Endothelial cell of umbilical vein (primary cell): ENCODE data around the gene AGGF1. TPM values are rescaled to one million over a fixed set of nuclear protein-coding genes. Genes with fewer than 3 reads are reported as not detected.

ENCODE experiments used
- BruUV-seq: library from RNA; stranded (reverse); fragments of 400-500 nt; replicated peaks from 2 replicates; lab custom pipeline; 2021; lab: Mats Ljungman, UMichigan
- CTCF ChIA-PET: fragments of 300-600, 350-600 bp; sonication (Branson Sonifier 250); formaldehyde crosslinking; loops from one replicate; lab custom pipeline; 2021; ENCODE audit warnings: antibody characterized with exemption, inconsistent platforms; lab: Charles Lee
- POLR2A ChIA-PET: fragments of 300-600, 350-600 bp; sonication (Branson Sonifier 250); formaldehyde crosslinking; loops from one replicate; lab custom pipeline; 2021; ENCODE audit warnings: antibody characterized with exemption, inconsistent platforms; lab: Charles Lee
- DNase-seq: peaks from one replicate; pipeline ENCODE4 v3.0.0-alpha.2; 2011; ENCODE audit warnings: low read depth, low spot score
- FAIRE-seq: peaks from 2 replicates; lab custom pipeline; 2011; peaks lifted over from hg19 to GRCh38; lab: Jason Lieb, UNC
- H2AFZ ChIP-seq: 2 replicates; pipeline ENCODE4 v1.6.0; 2012; ENCODE audit warnings: low read depth, low read length, control low read depth, inconsistent platforms
- H3K27ac ChIP-seq: 2 replicates; pipeline ENCODE4 v1.5.1; 2011; ENCODE audit warnings: low read depth, mild to moderate bottlenecking, control low read depth, low read length, moderate library complexity; ENCODE audit not compliant: insufficient read depth
- H3K27me3 ChIP-seq, 2 experiments: 2 replicates each; pipeline versions ENCODE4 v1.6.0 to v1.6.1; 2011; ENCODE audit warnings: low read length in 2 of 2, mixed read lengths in 1 of 2; ENCODE audit not compliant: control insufficient read depth in 2 of 2, insufficient read depth in 2 of 2
- H3K36me3 ChIP-seq, 2 experiments: 2 replicates in 1 of 2; 3 replicates in 1 of 2; pipeline ENCODE4 v1.5.1; 2011; ENCODE audit warnings: low read length in 2 of 2, mild to moderate bottlenecking in 1 of 2, moderate library complexity in 1 of 2; ENCODE audit not compliant: control insufficient read depth in 2 of 2, insufficient read depth in 2 of 2; ENCODE audit errors: extremely low read depth in 1 of 2
- H3K4me1 ChIP-seq: 3 replicates; pipeline ENCODE4 v1.5.1; 2011; ENCODE audit warnings: mild to moderate bottlenecking, low read length; ENCODE audit not compliant: control insufficient read depth, insufficient read depth; ENCODE audit errors: extremely low read depth
- H3K4me2 ChIP-seq: 2 replicates; pipeline ENCODE4 v1.6.1; 2011; ENCODE audit warnings: low read length, control low read depth, mixed read lengths; ENCODE audit not compliant: insufficient read depth
- H3K4me3 ChIP-seq, 3 experiments: fragments of 200-600 bp in 1 of 3; sonication (generic), shearing (Covaris generic) in 1 of 3; replicated peaks in 1 of 3; 2 replicates each; pipeline ENCODE4 v1.5.1; 2011 to 2016; ENCODE audit warnings: control low read depth in 3 of 3, low read length in 3 of 3, mild to moderate bottlenecking in 2 of 3, inconsistent platforms in 1 of 3, low read depth in 1 of 3, moderate library complexity in 1 of 3; ENCODE audit not compliant: insufficient read depth in 1 of 3
- H3K79me2 ChIP-seq: 2 replicates; pipeline ENCODE4 v1.6.0; 2012; ENCODE audit warnings: low read length, inconsistent platforms; ENCODE audit not compliant: control insufficient read depth, insufficient read depth
- H3K9ac ChIP-seq: replicated peaks from 2 replicates; pipeline ENCODE3; 2011; ENCODE audit warnings: low read length, control low read depth; ENCODE audit not compliant: insufficient read depth; ENCODE audit errors: extremely low read depth
- H3K9me1 ChIP-seq: replicated peaks from 3 replicates; pipeline ENCODE4 v1.6.0; 2011; ENCODE audit warnings: mild to moderate bottlenecking, low read length; ENCODE audit not compliant: control insufficient read depth, insufficient read depth; ENCODE audit errors: extremely low read depth
- H3K9me3 ChIP-seq: replicated peaks from 2 replicates; pipeline ENCODE4 v1.5.1; 2012; ENCODE audit warnings: low read length, inconsistent platforms; ENCODE audit not compliant: control insufficient read depth, insufficient read depth
- H4K20me1 ChIP-seq: replicated peaks from 2 replicates; pipeline ENCODE3; 2011; ENCODE audit warnings: mild to moderate bottlenecking, low read length; ENCODE audit not compliant: control insufficient read depth, insufficient read depth; ENCODE audit errors: extremely low read depth
- EZH2 ChIP-seq: IDR thresholded peaks from 2 replicates; pipeline ENCODE4 v1.6.1; 2012; ENCODE audit warnings: borderline replicate concordance, low read depth, mild to moderate bottlenecking, moderate library complexity, low read length, inconsistent platforms; ENCODE audit not compliant: severe bottlenecking
- FOS ChIP-seq: IDR thresholded peaks from 2 replicates; pipeline ENCODE4 v1.6.1; 2011; ENCODE audit warnings: mild to moderate bottlenecking, low read length, moderate library complexity, borderline replicate concordance; ENCODE audit not compliant: insufficient read depth
- GATA2 ChIP-seq: IDR thresholded peaks from 2 replicates; pipeline ENCODE4 v1.7.0; 2011; ENCODE audit warnings: low read depth, mild to moderate bottlenecking, moderate library complexity, mixed read lengths, low read length; ENCODE audit not compliant: insufficient read length, insufficient read depth
- JUN ChIP-seq: IDR thresholded peaks from 2 replicates; pipeline ENCODE4 v1.6.1; 2011; ENCODE audit warnings: borderline replicate concordance, low read depth; ENCODE audit not compliant: insufficient read length, insufficient read depth
- MYC ChIP-seq: IDR thresholded peaks from one replicate; pipeline ENCODE4 v1.6.1; 2011; ENCODE audit warnings: mild to moderate bottlenecking, low read depth, low read length
- POLR2A ChIP-seq: IDR thresholded peaks from 2 replicates; pipeline ENCODE4 v1.6.1; 2012; ENCODE audit warnings: low read depth, mild to moderate bottlenecking, control low read depth, low read length
- POLR2AphosphoS5 ChIP-seq: IDR thresholded peaks from 2 replicates; pipeline ENCODE4 v1.6.1; 2012; ENCODE audit warnings: low read depth, mild to moderate bottlenecking, control low read depth, low read length, moderate library complexity; ENCODE audit not compliant: insufficient read depth
- dilution Hi-C: fragments of 300-500 bp; cut with MboI; formaldehyde crosslinking; loops from one replicate; pipeline ENCODE4 v1.15.0; 2019; ENCODE audit warnings: low sequenced_read_pairs; ENCODE audit not compliant: extremely low pct_ligation_motif_present
- intact Hi-C: fragments of 100-400 bp; cut with micrococcal nuclease; formaldehyde crosslinking; loops from one replicate; pipeline ENCODE4 v1.10.0; 2022
- polyA plus RNA-seq, 4 experiments: library from polyadenylated mRNA; depleted of rRNA in 3 of 4; stranded (reverse) in 3 of 4; unstranded in 1 of 4; fragments of >200 nt; gene quantifications; 2 replicates each; pipeline versions ENCODE4 v1.2.1 to v1.2.3, GENCODE V29; 2011 to 2012; ENCODE audit warnings: missing spikeins in 1 of 4
- total RNA-seq: library from RNA; stranded (reverse); gene quantifications from 2 replicates; pipeline ENCODE4 v1.2.3, GENCODE V29; 2021
- TF ChIP-seq, protein P1 (sequence below), 2 donors: IDR thresholded peaks; 1 replicate in 1 of 2; 2 replicates in 1 of 2; pipeline ENCODE4 v1.5.1; 2011; ENCODE audit warnings: low read length in 2 of 2, mild to moderate bottlenecking in 2 of 2, moderate library complexity in 2 of 2, control low read depth in 1 of 2, inconsistent platforms in 1 of 2, low read depth in 1 of 2; ENCODE audit not compliant: insufficient read depth in 1 of 2; ENCODE audit errors: extremely low read depth in 1 of 2
- TF ChIP-seq, protein P2 (sequence below): IDR thresholded peaks from 2 replicates; pipeline ENCODE4 v1.6.1; 2011; ENCODE audit not compliant: insufficient read depth, insufficient read length

AGGF1 gene
- total and polyA plus RNA-seq, 2 donors (not counting 3 experiments of a cell fraction or from before 2014, with no cell fraction given), result 6.7 to 19.9 TPM

DNA sequence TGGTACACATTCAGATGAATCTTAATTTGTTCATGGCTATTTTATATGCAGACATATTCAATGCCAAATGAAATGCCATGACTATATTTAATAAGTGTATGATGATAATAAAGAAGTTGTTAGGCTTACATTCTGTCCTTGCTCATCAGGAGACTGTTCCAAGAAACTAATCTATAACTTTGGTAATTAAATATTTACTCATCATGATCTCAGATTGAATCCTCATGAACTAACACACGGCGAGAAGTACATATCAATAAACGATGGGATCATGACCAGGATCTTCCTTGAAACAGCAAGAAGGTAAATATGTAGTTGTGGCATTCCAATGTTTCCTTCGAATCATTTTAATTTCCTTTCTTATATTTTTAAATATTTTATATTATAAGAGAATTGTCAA is 12.5 kb upstream of the AGGF1 start:
- no peak for FAIRE-seq
- Histone ChIP-seq H3K9me1 (no peaks in the 10 kb centered on the region), H3K27ac (no peak overlapping the region), H3K27me3 (peaks cover 9 to 19% of the 10 kb centered on the region in 2 experiments), H3K9ac (no peak overlapping the region), H2AFZ (no peak overlapping the region), H3K4me3 (no peak overlapping the region), H4K20me1 (no peaks in the 10 kb centered on the region), H3K36me3 (no peaks in the 10 kb centered on the region), H3K9me3 (no peaks in the 10 kb centered on the region), H3K4me2 (no peak overlapping the region), H3K79me2 (no peaks in the 10 kb centered on the region), H3K4me1 (no peaks in the 10 kb centered on the region)
- no peak for DNase-seq
- CTCF ChIA-PET, result interaction anchor here (2.0 to 3.9 kb wide), 3 partner anchors 9 to 417 kb away, joined by 8 to 63 read pairs (median 20); no protein-coding TSS in a partner anchor
- POLR2A ChIA-PET, result no interaction called here
- dilution Hi-C loops (no loop called here), intact Hi-C loops (no loop called here)
- no TSS peak for BruUV-seq
- TF ChIP-seq EZH2, result no peak
- TF ChIP-seq FOS, result no peak
- no peak for TF ChIP-seq POLR2AphosphoS5
- TF ChIP-seq MYC, result no peak
- TF ChIP-seq, protein P1, sequence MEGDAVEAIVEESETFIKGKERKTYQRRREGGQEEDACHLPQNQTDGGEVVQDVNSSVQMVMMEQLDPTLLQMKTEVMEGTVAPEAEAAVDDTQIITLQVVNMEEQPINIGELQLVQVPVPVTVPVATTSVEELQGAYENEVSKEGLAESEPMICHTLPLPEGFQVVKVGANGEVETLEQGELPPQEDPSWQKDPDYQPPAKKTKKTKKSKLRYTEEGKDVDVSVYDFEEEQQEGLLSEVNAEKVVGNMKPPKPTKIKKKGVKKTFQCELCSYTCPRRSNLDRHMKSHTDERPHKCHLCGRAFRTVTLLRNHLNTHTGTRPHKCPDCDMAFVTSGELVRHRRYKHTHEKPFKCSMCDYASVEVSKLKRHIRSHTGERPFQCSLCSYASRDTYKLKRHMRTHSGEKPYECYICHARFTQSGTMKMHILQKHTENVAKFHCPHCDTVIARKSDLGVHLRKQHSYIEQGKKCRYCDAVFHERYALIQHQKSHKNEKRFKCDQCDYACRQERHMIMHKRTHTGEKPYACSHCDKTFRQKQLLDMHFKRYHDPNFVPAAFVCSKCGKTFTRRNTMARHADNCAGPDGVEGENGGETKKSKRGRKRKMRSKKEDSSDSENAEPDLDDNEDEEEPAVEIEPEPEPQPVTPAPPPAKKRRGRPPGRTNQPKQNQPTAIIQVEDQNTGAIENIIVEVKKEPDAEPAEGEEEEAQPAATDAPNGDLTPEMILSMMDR (IDR thresholded peaks at IDR 0.05; ENCODE audit: extremely low read depth in 1 of 2, insufficient read depth in 1 of 2, low read depth in 1 of 2, low read length in 2 of 2), result no peak
- TF ChIP-seq GATA2, result no peak
- no peak for TF ChIP-seq POLR2A
- no peak for TF ChIP-seq JUN
- TF ChIP-seq, protein P2, sequence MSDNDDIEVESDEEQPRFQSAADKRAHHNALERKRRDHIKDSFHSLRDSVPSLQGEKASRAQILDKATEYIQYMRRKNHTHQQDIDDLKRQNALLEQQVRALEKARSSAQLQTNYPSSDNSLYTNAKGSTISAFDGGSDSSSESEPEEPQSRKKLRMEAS, result no peak
